Cardiac septum (tissue), 1 donor: Measurements from ENCODE around the gene BZW2. TPM values are rescaled to one million over a fixed set of nuclear protein-coding genes. Genes with fewer than 3 reads are reported as not detected.

Experiments
- DNase-seq: peaks from one replicate; pipeline ENCODE4 v3.0.0-alpha.2; 2020; ENCODE audit warnings: low spot score
- intact Hi-C: fragments of 100-400 bp; cut with DNase I; formaldehyde crosslinking; loops from one replicate; pipeline ENCODE4 v1.14.0; 2022
- long read RNA-seq: library from polyadenylated mRNA; unstranded; transcript quantifications from one replicate; pipeline ENCODE4 v2.0.0, GENCODE V29; 2021
- total RNA-seq: library from RNA; stranded (reverse); fragmentation: NEBNext Ultra II Directional; extraction: Animal tissue kit (Norgen Biotek cat#: 25700); gene quantifications from one replicate; pipeline ENCODE4 v1.2.1, GENCODE V29; 2021
- donor health status: DM: no; HTN: no; CAD: no.

The BZW2 gene
- total RNA-seq: 285 TPM
- long read RNA-seq, transcript BZW2-207 (12 exons, 1,862 nt): minor isoform, 6 of 137 reads
- long read RNA-seq, transcript BZW2-201 (12 exons, 1,860 nt): major isoform, 51 of 137 reads
- long read RNA-seq, partial matches to known transcripts: 34 of 137 reads
- long read RNA-seq, other reads (novel, unspliced or antisense): 46 of 137 reads

- DNase-seq: peak; percentile 97
- intact Hi-C loops: loop anchor here (10.0 kb wide), 1 partner anchor 649 kb away; the partner anchor contains the start of gene AHR
Measured at GRCh38 chr7:16645593-16646471, at the start of gene BZW2, which contains the start of gene ANKMY2. TSS of gene BZW2 (plus strand) at chr7:16646181. CDS start at chr7:16665444, 19,263 bp downstream. TSS of gene ANKMY2 (minus strand) at chr7:16645754. CDS start at chr7:16645573, 181 bp downstream.

GRCh38 chr7:16598015-16598414 lies 48.0 kb upstream of the BZW2 start:
- intact Hi-C loops: no loop called here
- no peak for DNase-seq

DNA sequence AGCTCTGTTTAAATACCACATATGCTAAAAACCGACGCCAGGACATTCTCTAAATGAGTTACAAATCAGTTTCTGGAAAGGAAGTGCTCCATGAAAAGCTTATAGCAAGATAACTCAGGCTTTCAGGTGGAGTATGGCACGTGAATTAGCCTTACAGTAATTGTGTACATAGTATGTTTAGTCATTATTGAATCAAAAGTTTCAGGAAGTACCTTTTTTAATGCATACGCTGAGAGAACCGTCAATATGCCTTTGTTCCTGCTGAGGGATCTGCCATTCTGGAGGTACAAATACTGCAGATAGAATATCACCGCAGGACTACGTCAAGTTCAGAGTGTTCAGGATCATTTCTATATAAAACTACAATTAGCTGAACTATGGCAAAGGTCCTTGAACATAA lies 46.1 kb upstream of the BZW2 start:
- DNase-seq: no peak
- intact Hi-C loops: no loop called here

GRCh38 chr7:16603633-16604032 lies 42.3 kb upstream of the BZW2 start:
- no peak for DNase-seq
- intact Hi-C loops: no loop called here

- DNase-seq: no peak
- intact Hi-C loops: no loop called here
Measured at GRCh38 chr7:16604054-16604453, 41.9 kb upstream of the BZW2 start.

- intact Hi-C loops: no loop called here
- DNase-seq: no peak
Measured at GRCh38 chr7:16606704-16607103, 39.3 kb upstream of the BZW2 start.

GRCh38 chr7:16609842-16610450 lies 36.0 kb upstream of the BZW2 start:
- intact Hi-C loops: no loop called here
- DNase-seq: no peak

DNA sequence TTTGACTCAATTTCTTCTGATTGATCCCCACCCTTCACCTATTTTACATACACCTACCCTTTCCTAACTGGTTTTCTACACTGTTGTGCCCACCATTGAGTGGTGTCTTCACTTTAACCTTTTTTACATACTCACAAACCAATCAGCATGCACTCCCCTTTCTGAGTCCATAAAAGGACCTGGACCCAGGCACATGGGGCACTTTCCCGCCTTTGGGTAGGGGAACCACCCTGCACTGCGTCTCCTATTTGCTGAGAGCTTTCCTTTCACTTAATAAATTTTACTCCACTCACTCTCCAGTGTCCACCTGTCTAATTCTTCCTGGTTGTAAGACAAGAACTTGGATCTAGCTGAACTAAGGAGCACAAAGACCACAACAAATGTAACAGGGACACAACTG lies 34.3 kb upstream of the BZW2 start:
- DNase-seq: no peak

GRCh38 chr7:16615228-16615627 lies 30.8 kb upstream of the BZW2 start:
- intact Hi-C loops: no loop called here
- no peak for DNase-seq

More for the DNA sequence above, 34.3 kb upstream of the BZW2 start:
- intact Hi-C loops: no loop called here

DNA sequence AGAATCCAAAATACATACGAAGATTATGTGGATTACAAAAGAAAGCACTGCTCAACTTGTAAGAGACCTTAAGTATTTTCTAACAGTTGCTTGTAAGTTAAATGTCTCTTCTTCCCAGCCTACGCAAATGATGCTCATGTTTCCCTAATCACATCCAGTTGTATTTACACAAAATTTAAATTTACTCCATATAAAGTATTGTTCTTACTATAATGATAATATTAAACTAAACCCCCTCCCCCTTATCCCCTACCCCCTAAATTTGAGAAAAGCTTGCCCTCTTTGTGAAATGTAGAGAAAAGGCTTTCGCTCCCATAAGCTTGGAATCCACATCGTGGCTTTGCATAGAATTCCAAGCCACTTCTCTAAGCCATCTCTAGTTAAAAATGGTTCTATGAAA lies 29.9 kb upstream of the BZW2 start:
- intact Hi-C loops: no loop called here
- no peak for DNase-seq

GRCh38 chr7:16616542-16616941 lies 29.4 kb upstream of the BZW2 start:
- DNase-seq: no peak
- intact Hi-C loops: no loop called here

- no peak for DNase-seq
- intact Hi-C loops: no loop called here
Measured at GRCh38 chr7:16619979-16620408, 26.0 kb upstream of the BZW2 start.

- no peak for DNase-seq
- intact Hi-C loops: no loop called here
Measured at GRCh38 chr7:16626388-16626787, 19.6 kb upstream of the BZW2 start.

DNA sequence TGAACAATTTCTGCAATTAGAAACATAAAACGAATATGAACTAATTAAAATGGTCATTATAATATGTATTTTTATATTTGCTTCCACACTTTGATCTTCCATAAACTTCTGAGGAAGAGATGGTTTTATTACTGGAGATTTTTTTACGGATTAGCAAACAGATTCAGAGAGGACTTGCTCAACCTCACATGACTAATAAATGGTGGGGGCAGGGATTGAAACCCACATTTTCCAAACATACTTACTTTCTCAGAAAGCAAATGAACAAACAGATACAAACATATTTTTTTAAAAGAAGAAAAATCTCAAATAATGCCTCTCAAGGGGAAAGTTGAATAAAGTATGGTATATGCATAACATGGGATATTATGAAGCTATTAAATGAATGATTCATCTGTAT lies 18.7 kb upstream of the BZW2 start:
- intact Hi-C loops: no loop called here
- no peak for DNase-seq

DNA sequence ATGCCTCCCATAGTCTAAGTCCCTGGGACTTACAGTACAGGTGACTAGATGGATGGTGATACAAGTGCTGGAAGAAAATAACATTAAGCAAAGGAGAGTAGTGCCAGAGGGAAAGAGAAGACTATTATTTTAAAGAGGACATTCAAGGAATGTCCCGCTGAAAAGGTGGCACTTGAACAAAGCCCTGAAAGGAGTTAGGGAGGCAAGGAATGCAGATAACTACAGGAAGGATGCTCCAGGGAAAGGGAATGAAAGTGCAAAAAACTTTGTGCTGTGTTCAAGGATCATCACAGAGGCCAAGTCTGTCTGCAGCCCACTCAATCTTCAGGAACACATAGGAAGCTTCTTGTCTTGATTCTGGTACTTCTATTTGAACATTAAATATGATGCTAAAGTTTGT lies 15.3 kb upstream of the BZW2 start:
- no peak for DNase-seq
- intact Hi-C loops: no loop called here

GRCh38 chr7:16634271-16634738 lies 11.7 kb upstream of the BZW2 start:
- intact Hi-C loops: no loop called here
- no peak for DNase-seq

DNA sequence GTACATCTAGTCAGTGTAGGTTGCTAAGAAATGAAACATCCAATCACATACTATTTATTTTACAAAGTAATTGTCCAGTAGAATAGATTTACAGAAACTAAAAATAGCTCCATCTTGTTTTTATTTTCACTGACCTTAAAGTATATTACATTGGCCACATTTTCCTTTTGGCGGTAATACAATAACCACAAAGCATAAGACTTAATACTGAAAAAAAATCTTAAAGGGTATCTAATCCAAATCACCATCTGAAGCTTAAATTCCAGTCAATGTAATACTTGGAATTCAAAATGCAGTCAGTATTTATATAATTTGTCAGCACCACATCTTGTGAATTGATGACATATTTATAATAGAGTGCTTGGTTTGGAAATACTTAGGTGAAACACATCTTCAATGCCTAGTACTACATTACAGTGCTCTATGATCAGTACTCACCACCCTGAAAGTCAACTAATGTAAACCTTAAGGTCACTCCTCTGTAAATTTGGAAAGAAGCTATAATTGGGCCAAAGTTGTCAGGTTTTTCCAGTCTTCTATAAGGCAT lies 9.4 kb upstream of the BZW2 start:
- intact Hi-C loops: no loop called here
- DNase-seq: no peak

DNA sequence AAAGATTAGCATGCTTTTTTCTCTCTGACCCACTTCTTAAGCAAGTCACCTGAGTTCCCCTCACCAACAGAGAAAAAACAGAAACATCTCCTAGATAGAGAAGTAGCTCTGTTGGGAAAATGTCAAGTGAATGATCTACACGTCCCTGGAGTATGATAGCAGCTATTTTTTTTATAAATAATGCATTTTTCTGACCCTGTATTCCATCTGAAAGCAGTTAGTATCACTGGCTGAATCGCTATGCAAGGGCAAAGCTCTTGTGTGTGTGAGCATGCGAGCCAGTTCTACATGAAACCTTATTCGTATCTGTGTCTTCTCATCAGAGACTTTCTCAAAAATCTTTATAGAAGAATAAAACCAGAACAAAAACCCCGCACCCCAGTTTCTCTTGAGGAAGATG lies 8.6 kb upstream of the BZW2 start:
- intact Hi-C loops: no loop called here
- no peak for DNase-seq

- DNase-seq: no peak
- intact Hi-C loops: no loop called here
Measured at GRCh38 chr7:16638282-16639280, 7.4 kb upstream of the BZW2 start.
